ENCODE measurements around the gene APCDD1. TPM values are rescaled to one million over a fixed set of nuclear protein-coding genes. Genes with fewer than 3 reads are reported as not detected.

APCDD1 gene
- not detected for total RNA-seq

DNA sequence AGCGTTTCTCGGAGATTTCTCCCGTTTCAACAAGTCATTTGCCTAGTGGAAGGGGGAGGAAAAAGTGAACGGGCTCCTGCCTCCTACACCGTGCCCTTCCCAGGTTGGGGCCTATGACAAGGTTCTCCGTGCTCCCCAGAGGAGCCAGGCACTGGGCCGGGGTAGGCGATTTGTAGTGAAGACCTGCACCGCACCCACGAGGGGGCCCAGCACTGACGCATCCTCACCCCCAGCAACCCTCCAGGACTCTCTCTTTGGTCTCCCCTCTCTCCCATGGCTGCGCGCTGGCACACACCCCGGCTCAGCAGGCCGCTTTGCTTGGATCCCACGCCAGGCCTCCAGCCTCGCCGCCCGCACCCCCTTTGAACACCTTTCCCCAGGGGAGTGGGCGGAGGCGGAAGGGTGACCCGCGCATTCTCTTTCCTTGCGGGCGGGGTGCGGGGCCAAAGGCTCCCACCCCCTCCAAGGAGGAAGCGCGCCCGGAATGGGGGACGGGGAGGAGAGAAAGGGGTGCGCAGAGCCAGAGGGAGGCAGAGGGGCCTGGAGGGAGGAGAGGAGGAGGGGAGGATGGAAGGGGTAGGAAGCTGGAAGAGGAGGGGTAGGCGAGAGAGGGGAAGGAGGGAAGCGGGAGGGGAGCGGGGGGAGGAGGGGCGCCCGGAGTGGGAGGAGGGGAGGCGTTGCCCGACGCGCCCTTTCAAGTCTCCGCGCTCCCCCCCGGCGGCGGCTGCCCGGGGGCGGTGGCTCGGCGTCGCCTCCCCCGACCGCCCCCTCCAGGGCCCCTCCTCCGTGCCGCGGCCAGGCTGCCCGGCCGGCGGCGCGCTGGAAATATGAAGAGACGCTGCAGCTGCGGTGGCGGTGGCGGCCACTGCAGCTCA is at the start of gene APCDD1:
TSS of gene APCDD1 (plus strand) at position 830 of the 875 bp plus-strand sequence. CDS start 347 bp downstream, outside the sequence.
- DNase-seq (no peak), ATAC-seq (no peak)
- Mint-ChIP-seq H3K9me3 (ENCODE audit: low read depth) (no peaks in the 10 kb centered on the region), H3K4me1 (peaks cover 4% of the 10 kb centered on the region), H3K4me3 (no peak within 1 kb of the TSS), H3K27me3 (peaks cover 74% of the 10 kb centered on the region), H3K36me3 (no peaks in the 10 kb centered on the region), H3K27ac (no peak within 1 kb of the TSS)
- CTCF ChIA-PET: no interaction called here

DNA sequence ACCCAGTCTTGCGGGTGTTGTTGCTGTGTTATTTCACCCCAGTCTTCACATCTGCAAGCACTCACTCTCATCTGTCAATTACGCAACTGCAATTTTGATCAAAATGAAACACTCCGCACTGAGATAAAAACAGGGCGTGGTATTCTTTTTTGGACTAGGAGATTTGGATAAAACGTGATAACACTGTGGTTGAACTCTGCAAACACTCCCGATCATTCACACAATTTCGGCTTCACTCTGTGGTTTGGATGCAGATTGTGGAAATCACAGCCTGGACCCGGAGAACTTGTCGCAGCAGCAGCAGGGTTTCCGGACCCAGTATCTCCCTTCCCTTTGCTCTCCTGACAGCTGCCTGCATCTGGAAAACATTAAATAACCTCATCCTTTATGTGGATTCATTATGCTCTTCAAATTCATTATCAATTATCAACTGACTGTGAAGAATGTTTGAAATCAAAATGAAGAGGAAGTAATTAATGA is 49.4 kb upstream of the APCDD1 start:
- H3K27me3 Mint-ChIP-seq: peaks cover 8% of the 10 kb centered on the region
- no peaks in the 10 kb centered on the region for H3K4me1 Mint-ChIP-seq
- no peak overlapping the region for H3K4me3 Mint-ChIP-seq
- DNase-seq (no peak), ATAC-seq (no peak)
- no peaks in the 10 kb centered on the region for H3K36me3 Mint-ChIP-seq
- H3K27ac Mint-ChIP-seq: no peak overlapping the region
- CTCF ChIA-PET: no interaction called here
- H3K9me3 Mint-ChIP-seq (ENCODE audit: low read depth): no peaks in the 10 kb centered on the region

DNA sequence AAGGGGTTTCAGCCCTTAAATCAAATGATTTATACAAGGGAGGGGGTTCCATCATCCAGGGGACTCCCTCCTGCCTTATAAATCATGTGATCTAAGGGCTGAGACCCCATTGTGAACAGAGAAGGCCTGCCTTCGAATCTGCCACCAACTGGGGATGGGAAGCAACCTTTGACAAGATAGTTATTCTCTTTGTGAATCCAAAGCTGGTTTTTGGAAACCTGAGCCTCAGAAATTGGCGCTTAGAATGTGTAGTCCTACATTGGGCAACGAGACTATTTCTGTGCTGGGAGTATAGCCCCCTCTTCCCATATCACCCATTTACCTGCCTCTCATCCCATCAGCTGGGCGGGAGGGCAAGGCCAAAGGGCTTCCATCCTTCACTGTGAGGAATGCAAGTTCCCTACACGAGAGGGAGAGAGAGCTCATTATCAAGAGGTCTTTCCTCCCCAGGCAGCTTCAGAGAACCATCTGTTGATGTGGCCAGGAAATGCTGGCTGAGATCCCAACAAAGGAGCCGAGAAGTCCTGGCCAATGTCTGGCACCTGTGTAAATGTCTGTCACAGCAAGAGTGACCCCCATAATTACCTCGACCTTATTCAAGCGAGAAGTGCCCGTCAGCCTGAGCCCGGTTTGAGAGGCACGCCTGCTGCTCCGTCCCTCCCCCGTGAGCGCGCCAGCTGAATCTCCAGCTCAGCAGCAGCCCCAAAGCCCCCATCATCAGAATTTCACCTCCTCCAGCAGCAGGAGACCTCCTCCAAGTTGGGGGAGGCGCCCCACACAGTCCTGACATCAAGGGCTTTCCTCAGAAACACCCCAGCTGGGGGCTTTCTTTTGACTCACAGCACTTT is 48.4 kb upstream of the APCDD1 start:
- DNase-seq (no peak), ATAC-seq (no peak)
- Mint-ChIP-seq H3K4me3 (no peak overlapping the region), H3K4me1 (no peaks in the 10 kb centered on the region), H3K27ac (no peak overlapping the region), H3K36me3 (no peaks in the 10 kb centered on the region), H3K27me3 (peaks cover 5% of the 10 kb centered on the region), H3K9me3 (ENCODE audit: low read depth) (no peaks in the 10 kb centered on the region)
- CTCF ChIA-PET: no interaction called here

DNA sequence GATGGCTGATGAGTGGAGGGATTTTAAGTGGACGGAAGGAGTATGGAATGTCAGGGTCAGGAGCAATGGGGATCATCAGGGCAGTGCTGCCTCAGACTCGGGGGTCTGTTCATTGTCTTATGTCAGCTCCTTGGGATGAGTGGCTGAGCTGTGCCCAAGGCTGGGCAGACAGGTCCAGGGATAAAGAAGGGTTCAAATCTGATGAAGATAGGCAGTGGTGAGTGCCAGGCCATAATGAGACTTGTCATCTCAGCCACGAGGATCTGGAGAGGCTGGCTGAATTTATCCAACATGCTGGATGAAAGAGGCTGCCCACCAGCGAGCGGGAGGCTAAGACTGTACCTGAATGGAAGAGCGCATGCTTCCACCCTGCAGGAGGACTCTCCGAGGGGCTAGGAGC is 46.3 kb upstream of the APCDD1 start:
- H3K4me1 Mint-ChIP-seq: no peaks in the 10 kb centered on the region
- CTCF ChIA-PET: no interaction called here
- H3K4me3 Mint-ChIP-seq: no peak overlapping the region
- ATAC-seq (no peak), DNase-seq (no peak)
- H3K36me3 Mint-ChIP-seq: no peaks in the 10 kb centered on the region
- no peaks in the 10 kb centered on the region for H3K9me3 Mint-ChIP-seq (ENCODE audit: low read depth)
- H3K27ac Mint-ChIP-seq: no peak overlapping the region
- no peaks in the 10 kb centered on the region for H3K27me3 Mint-ChIP-seq

DNA sequence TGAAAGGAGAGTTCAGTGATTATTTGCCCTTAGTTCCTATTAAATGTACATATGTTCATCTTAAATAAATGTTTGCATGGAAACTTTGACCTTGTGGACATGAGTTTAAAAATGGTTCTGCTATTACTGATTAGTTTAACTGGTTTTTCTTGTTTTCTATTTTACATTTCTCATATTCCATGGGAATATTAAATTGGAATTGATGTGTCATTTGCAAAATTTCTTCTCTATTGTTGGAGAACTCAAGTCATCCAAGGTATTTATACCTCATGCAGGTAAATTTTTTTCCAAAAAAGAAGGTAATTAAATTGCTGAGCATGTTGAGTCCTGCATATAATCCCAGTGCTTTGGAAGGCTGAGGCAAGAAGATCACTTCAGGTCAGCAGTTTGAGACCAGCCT is 45.4 kb upstream of the APCDD1 start:
- Mint-ChIP-seq H3K27me3 (no peaks in the 10 kb centered on the region), H3K9me3 (ENCODE audit: low read depth) (no peaks in the 10 kb centered on the region), H3K27ac (no peak overlapping the region), H3K4me3 (no peak overlapping the region), H3K4me1 (no peaks in the 10 kb centered on the region), H3K36me3 (no peaks in the 10 kb centered on the region)
- ATAC-seq (no peak), DNase-seq (no peak)
- CTCF ChIA-PET: no interaction called here

DNA sequence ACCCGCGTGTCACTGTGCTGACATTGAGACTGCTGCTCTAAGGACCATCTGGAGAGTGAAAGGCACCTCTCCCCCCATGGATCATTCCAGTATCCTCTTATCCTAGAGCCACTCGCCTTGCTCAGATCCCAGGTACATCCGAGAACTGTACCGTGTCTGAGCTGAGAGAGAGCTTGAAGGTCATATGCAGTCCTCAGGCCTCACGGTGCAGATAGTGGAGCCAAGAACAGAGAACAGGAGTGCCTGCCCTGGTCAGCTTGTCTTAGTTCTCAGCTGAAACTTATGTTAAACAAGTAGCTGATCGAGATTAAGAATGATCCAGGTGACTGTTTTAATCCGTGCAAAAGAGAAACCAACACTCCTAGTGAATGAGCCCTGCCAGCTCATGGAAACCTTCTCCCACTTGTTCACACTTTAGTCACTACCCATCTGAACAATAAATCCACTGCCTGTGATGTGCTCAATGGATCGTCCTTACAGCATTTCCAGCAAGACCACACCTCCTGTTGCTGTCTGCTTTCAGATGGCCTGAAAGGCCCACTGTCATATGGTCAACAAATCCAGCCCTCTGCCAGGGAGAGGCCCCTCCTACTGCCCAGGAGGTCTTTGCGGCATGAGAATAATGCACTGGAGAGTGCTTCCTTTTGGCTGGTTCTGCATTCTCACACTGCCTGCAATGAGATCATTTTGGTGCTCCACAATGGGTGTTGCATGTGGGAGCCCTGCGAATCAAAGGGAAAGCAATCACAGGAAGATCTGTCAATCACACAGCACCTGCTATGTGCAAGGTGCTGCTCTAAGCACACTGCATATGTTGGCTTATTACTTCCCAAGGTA is 43.7 kb upstream of the APCDD1 start:
- Mint-ChIP-seq H3K27ac (no peak overlapping the region), H3K9me3 (ENCODE audit: low read depth) (no peaks in the 10 kb centered on the region), H3K4me3 (no peak overlapping the region), H3K36me3 (no peaks in the 10 kb centered on the region), H3K4me1 (no peaks in the 10 kb centered on the region), H3K27me3 (no peaks in the 10 kb centered on the region)
- ATAC-seq (no peak), DNase-seq (no peak)
- CTCF ChIA-PET: no interaction called here

DNA sequence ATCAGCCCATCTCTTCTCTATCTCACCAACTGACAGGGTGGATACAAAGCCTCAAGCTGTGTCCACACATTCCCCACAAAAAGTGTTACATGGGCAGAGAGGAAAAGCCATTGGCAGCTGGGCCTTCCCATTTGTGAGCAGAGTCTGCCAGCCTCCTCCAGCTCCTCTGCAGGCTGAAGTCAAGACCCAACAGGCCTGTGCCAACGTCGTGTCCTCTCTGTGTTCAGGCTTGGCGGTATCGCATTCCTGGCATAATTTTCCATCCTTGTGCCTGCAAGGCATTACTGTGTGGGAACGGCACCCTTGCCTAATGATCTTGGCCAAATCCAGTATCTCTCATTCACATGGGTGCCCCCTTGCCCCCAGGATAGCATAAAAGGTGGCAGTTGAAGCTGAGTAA is 41.5 kb upstream of the APCDD1 start:
- no peaks in the 10 kb centered on the region for H3K9me3 Mint-ChIP-seq (ENCODE audit: low read depth)
- no peaks in the 10 kb centered on the region for H3K27me3 Mint-ChIP-seq
- CTCF ChIA-PET: no interaction called here
- no peak overlapping the region for H3K27ac Mint-ChIP-seq
- no peak for DNase-seq
- no peaks in the 10 kb centered on the region for H3K4me1 Mint-ChIP-seq
- no peaks in the 10 kb centered on the region for H3K36me3 Mint-ChIP-seq
- H3K4me3 Mint-ChIP-seq: no peak overlapping the region
- no peak for ATAC-seq

DNA sequence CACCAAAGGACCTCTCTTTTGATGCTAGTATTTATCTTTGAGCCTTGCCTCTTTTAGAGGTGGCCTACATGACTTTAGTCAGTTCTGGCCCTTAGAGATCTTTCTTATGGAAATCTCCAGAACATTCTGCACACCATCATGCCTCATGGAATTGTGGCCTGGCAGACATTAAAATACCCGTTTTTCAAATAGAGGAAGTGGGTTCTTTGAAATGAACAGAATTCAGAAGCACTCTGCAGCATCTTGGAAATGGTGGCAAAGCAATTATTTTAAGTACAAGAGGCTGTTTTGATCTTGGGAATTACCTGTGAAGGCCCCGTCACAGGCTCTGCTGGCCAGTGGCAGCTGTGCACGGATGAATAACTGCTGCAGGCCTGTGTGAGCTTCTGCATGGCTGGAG is 40.7 kb upstream of the APCDD1 start:
- ATAC-seq: no peak

DNA sequence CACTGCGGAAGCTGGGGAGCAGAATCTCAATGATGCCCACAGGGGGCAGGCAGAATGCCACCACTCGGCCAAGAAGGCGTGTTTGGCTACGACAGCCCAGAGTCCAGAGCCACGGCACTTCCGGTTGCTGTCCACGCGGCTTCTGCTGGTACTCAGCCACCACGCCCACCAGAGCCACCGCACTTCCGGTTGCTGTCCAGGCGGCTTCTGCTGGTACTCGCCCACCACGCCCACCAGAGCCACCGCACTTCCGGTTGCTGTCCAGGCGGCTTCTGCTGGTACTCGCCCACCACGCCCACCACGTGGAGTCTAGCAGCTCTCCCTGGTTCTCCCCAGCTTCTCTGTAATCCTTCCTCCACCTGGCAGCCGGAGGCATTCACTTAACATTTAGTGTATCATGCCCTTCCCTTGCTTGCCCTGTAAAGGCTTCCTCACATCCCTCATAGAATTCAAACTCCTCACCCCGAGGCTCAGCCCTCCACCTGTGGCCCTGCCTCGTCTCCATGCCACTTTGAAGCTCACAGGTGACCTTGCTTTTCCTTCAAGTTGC is 40.1 kb upstream of the APCDD1 start:
- no peak for DNase-seq
- Mint-ChIP-seq H3K27me3 (no peaks in the 10 kb centered on the region), H3K4me1 (no peaks in the 10 kb centered on the region), H3K27ac (no peak overlapping the region), H3K9me3 (ENCODE audit: low read depth) (no peaks in the 10 kb centered on the region), H3K4me3 (no peak overlapping the region), H3K36me3 (no peaks in the 10 kb centered on the region)
- CTCF ChIA-PET: no interaction called here
- no peak for ATAC-seq

More for the DNA sequence above, 40.7 kb upstream of the APCDD1 start:
- Mint-ChIP-seq H3K9me3 (ENCODE audit: low read depth) (no peaks in the 10 kb centered on the region), H3K27ac (no peak overlapping the region), H3K27me3 (no peaks in the 10 kb centered on the region), H3K4me1 (no peaks in the 10 kb centered on the region), H3K4me3 (no peak overlapping the region), H3K36me3 (no peaks in the 10 kb centered on the region)
- no peak for DNase-seq
- CTCF ChIA-PET: no interaction called here

DNA sequence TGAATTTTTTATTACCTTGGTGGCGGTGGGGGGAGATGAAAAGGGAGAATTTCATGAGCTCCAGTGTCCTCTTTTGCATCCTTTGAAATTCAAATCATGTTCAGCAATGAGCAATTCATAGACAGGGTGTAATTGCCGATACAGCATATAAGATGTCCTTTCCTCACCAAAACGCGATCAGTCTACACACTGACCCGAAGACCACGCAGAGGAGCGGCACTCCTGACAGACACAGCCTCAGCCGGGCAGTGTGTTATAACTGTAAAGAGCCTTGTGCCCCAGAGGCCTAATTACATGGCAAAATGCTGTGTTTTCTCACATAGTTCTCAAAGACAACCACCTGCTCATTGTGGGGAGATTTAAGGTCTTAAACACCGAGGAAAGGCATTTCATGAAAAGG is 38.4 kb upstream of the APCDD1 start:
- Mint-ChIP-seq H3K27ac (no peak overlapping the region), H3K4me3 (no peak overlapping the region), H3K9me3 (ENCODE audit: low read depth) (no peaks in the 10 kb centered on the region), H3K4me1 (no peaks in the 10 kb centered on the region), H3K27me3 (no peaks in the 10 kb centered on the region), H3K36me3 (no peaks in the 10 kb centered on the region)
- DNase-seq: no peak
- ATAC-seq: no peak
- CTCF ChIA-PET: no interaction called here

DNA sequence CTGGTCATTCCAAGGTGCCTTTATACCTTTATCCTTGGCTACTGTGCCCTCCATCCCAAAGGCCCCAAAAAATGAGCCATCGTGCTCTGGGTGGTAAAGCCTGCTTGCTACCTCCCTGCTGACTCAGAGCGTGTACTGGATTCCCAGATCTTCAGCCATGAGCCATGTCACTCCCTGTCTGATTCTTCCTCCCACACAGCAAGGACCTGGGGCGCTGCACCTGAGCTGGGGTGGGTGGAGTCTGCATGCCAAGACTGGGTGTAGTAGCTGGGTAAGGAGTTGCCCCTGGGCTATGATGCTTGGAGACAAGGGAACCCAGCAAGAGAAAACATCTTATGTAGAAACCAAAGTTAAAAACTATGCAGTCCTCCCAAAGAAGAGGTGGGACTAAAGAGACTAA is 37.2 kb upstream of the APCDD1 start:
- CTCF ChIA-PET: no interaction called here
- Mint-ChIP-seq H3K27me3 (no peaks in the 10 kb centered on the region), H3K9me3 (ENCODE audit: low read depth) (no peaks in the 10 kb centered on the region), H3K4me3 (no peak overlapping the region), H3K4me1 (no peaks in the 10 kb centered on the region), H3K27ac (no peak overlapping the region), H3K36me3 (no peaks in the 10 kb centered on the region)
- ATAC-seq: no peak
- no peak for DNase-seq

DNA sequence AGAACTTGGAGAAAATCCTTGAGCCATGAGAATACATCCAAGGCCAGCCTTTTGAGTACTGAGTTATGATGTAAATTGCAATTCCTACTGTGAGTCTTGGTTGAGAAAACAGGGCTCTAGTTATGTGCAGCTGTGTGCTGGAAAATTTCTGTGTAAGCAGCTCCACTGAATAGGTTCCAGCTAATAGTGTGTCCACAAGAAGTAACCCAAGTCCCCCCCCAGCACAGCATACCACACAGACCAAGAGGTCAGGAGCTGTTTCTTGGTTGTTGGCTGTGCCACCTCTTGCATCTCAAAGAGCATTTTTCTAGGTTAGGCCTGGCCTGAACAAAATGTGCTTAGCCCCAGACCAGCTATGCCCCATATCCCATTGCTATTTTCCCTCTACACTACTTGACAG is 36.8 kb upstream of the APCDD1 start:
- ATAC-seq (no peak), DNase-seq (no peak)
- Mint-ChIP-seq H3K27ac (no peak overlapping the region), H3K9me3 (ENCODE audit: low read depth) (no peaks in the 10 kb centered on the region), H3K4me1 (no peaks in the 10 kb centered on the region), H3K27me3 (no peaks in the 10 kb centered on the region), H3K36me3 (no peaks in the 10 kb centered on the region), H3K4me3 (no peak overlapping the region)
- CTCF ChIA-PET: no interaction called here

DNA sequence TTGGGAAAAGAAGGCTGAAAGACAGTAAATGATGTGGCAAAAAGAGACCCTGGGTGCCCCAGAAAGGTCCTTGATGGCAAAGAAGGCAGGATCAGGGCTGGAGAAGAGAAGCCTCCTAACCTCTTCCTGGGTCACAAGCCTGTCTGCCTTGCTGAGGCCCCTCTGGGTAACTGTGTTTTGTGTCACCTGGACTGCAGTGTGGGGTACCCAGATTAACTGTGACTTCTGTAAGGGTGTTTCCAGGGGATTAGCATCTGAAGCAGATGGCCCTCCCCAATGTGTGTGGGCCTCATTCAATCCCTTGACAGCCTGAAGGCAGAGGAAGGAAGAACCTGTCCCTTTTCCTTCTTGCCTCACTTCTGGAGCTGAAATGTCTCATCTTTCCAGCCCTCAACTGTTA is 35.6 kb upstream of the APCDD1 start:
- DNase-seq: no peak
- CTCF ChIA-PET: no interaction called here

More for the DNA sequence above, 35.6 kb upstream of the APCDD1 start:
- no peaks in the 10 kb centered on the region for H3K4me1 Mint-ChIP-seq
- H3K4me3 Mint-ChIP-seq: no peak overlapping the region
- H3K9me3 Mint-ChIP-seq (ENCODE audit: low read depth): no peaks in the 10 kb centered on the region
- H3K27me3 Mint-ChIP-seq: no peaks in the 10 kb centered on the region
- ATAC-seq: no peak
- H3K27ac Mint-ChIP-seq: no peak overlapping the region
- H3K36me3 Mint-ChIP-seq: no peaks in the 10 kb centered on the region

Data from activated CD8-positive, alpha-beta memory T cell treated with anti-CD3 and anti-CD28 coated beads, Interleukin-2, amount 10 ng/mL, durations not matched to agents 7 days and 5 days (primary cell).